HG02798 (cell line): ENCODE results near the gene POLA1.
"Not testable (repeated sequence)": the region's sequence is repeated elsewhere in the genome, so short reads cannot be mapped to it uniquely, and the experiment has no call there.

Experiments used
- ATAC-seq: cut with Tn5 transposase; IDR thresholded peaks from one replicate; pipeline ENCODE4 v1.9.1; 2021; ENCODE audit warnings: mild to moderate bottlenecking; ENCODE audit not compliant: unreplicated experiment, poor library complexity

The POLA1 gene

DNA sequence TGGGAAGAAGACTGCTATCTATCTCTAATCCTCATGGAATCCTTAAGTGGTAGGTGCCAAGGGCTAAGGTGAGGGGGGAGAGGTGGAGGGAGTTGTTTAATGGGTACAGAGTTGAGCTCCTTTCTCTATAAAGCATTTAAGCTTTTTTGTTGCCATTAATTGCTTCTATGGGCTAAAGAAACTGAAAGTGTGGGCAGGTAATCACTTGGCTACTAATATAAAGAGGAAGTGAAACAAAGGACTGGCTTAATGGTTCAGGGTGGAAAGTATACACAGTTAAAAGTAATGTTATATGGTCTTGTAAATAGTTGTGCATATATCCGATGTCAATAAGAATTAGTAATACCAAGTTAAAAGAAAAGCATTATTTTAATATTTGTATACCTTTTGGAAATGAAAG is 83.9 kb downstream of the POLA1 start:
- peak; percentile 98 for ATAC-seq

DNA sequence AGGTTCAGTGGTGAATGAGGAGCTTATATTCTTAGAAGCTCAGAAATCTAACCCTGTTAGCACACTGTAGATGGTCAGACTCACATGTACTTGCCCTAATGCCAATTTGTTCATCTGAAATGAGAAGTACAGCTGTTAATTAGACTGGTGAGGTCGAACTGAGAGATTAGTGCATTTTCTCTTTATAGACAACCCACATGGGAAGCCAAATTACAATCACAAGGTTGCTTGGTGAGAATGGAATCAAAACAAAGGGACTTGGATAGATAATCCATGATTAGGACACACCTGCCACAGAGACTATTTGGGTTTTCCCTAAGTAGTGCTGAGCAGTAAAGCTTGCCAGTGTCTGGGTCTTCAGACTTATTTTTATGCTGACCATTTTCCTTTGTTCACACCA is 88.3 kb downstream of the POLA1 start:
- no peak for ATAC-seq

- ATAC-seq = no peak
Observed at GRCh38 chrX:24789047-24789446, 95.3 kb downstream of the POLA1 start.

GRCh38 chrX:24790166-24790565 is 96.4 kb downstream of the POLA1 start:
- no peak for ATAC-seq

DNA sequence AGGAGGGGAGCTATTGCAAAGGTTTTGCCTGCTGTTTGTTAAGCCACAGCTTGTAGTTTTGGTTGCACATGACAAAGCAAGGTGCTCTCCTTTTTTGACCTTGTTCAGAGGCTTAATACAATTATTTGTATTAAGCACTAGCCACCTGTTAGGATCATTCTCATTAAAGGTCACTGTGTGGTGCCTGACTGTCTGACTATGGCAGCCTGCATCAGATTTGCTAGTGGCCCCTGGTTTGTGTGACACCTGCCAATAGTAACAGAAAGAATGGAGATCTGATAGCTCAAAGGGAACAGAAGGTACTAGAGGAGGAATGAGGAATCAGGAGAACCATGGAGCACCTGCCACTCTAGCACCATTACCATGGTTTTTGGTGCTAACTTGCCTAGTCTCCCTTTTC is 102.5 kb downstream of the POLA1 start:
- no peak for ATAC-seq

- ATAC-seq = no peak
Observed at GRCh38 chrX:24799078-24799477, 105.4 kb downstream of the POLA1 start.

GRCh38 chrX:24799565-24799964 is 105.8 kb downstream of the POLA1 start:
- no peak for ATAC-seq

DNA sequence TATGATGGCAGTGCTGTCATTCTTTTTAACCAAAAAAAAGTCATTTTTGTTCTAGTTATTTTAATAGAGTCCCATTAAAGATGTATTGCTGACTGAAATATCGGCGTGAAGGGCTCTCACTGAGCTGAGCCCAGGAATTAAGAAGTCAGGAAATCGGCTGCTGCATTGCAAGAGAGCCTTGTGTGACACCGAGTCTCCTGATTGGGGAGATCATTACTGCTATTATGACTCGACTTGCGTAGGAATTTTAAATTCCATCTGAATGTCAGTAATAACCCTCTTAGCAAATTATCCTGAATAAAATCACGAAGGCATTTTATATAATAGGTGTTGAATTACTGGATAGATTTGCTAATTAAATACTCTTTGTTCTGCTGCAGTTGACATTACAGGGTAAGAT is 111.5 kb downstream of the POLA1 start:
- ATAC-seq = no peak

- not testable (repeated sequence) for ATAC-seq
Observed at GRCh38 chrX:24819807-24820206, 126.1 kb downstream of the POLA1 start.

DNA sequence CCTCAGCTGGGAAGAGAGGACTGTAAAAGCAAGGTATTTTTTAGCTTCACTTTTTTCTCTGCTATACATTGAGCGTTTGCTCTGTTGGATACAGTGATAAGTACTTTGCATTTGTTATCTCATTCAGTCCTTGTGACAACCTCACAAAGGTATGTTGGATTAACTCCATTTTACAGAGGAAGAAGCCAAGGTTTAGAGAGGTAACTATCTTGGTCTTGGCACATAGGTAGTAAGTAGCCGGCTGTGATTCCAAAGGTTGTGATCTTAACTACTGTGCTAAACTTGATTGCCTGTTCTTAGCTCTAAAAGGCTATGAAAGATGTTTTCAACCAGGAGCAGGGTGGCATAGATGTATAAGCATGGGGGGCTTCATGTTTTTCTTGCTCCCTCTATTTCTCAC is 134.4 kb downstream of the POLA1 start:
- ATAC-seq = no peak

- no peak for ATAC-seq
Observed at GRCh38 chrX:24828600-24828999, 134.9 kb downstream of the POLA1 start.

- no peak for ATAC-seq
Observed at GRCh38 chrX:24833695-24834094, 140.0 kb downstream of the POLA1 start.

GRCh38 chrX:24837966-24838365 is 144.2 kb downstream of the POLA1 start:
- ATAC-seq = no peak

DNA sequence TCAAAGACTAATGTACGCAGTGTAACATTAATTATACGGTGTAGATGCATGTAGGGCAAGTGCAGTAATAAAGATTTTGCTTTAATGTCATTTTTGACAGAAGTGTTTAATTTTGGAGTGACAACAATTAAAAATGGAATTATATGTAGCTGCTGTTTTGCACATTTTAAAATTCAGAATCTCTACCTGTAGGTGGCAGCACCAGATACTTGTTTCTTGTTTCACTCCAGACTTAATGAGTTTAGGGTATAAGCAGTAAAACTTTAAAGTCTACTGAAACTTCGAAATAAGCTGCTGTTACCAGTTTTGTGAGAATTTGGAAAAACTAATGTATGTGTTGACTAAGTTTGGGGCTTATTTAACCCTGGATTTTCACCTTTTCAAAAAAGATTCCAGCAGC is 144.9 kb downstream of the POLA1 start:
- no peak for ATAC-seq

DNA sequence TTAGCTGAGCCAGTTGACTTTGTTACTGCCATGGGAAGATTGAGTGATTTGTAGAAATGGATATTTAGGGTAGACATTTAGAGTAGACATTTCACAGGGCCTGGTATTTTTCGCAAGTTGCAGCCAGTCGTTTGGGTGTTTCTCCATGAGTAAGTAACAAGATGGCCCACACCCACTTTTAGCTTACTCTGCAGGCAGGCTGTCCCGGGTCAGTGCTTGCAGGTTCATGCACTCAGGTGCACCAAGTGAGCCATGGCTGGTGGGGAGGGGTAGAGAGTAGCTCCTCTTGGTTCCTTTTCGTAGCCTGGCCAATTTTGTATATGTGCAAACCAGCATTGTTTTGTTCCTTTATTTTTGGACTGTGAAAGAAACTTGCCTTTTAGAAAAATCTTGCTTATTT is 145.6 kb downstream of the POLA1 start:
- ATAC-seq = no peak

DNA sequence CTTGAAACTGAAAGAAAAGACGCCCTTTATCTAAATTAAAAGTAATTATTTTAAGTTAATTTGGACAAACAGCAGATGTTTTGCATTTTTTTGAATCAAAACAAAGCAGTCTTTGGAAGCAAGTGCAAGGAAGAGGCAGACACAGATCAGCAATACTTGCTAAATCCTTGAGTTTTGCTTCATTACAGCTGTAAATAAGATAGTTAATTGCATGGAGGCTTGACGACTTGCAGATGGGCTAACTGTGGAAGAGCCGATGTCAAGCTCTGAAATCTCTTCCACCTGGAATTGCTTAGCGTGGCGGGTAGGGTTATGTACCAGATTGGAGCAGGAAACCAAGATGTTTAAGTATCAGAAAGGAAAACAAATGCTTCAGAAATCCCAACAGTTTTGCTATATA is 148.8 kb downstream of the POLA1 start:
- ATAC-seq = no peak

DNA sequence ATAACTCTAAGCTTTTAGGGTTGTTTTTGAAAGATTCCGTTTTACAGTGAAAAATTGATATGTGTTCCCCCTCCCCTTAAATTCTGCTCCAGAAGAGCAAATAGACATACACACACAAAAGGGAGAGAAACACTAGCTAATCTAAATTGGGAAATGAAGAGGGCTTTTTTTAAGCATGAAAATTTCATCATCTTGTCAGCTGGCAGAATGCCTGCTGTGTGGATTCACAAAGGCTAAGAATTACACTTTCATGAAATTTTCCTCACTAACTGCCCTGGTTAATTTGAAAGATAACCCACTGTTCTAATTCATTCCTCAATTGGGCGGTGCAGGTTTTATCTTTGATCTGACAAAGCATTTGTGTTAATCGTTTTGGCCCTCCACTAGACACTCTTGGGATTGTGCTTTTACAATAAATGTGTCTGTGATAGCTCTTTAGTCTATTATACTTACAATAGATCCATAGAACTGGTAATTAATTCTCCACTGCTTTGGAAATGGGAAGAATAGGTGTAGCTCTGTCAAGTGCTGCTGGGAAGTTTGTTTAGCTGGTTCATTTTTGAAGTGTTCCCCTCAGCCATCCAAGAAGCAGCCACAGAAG is 152.9 kb downstream of the POLA1 start:
- no peak for ATAC-seq

- no peak for ATAC-seq
Observed at GRCh38 chrX:24851289-24851688, 157.6 kb downstream of the POLA1 start.

DNA sequence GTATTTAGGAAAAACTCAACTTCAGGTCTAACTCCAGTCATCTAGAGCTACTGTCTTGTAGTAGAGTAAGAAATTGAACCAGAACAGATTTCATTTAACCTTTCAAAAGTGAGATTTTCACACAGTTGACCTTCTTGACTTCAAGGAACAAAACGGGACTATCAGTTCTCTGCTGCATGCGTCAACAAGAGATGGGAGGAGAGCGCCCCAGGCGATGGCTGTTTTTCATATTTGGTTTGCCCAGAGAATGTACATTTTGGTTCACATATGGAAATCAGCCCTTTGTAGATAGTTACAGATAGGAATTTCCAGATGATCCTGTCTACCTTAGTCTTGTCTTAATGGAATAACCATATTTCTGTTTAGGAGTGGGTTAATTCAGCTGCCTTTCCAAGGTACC is 158.1 kb downstream of the POLA1 start:
- no peak for ATAC-seq

DNA sequence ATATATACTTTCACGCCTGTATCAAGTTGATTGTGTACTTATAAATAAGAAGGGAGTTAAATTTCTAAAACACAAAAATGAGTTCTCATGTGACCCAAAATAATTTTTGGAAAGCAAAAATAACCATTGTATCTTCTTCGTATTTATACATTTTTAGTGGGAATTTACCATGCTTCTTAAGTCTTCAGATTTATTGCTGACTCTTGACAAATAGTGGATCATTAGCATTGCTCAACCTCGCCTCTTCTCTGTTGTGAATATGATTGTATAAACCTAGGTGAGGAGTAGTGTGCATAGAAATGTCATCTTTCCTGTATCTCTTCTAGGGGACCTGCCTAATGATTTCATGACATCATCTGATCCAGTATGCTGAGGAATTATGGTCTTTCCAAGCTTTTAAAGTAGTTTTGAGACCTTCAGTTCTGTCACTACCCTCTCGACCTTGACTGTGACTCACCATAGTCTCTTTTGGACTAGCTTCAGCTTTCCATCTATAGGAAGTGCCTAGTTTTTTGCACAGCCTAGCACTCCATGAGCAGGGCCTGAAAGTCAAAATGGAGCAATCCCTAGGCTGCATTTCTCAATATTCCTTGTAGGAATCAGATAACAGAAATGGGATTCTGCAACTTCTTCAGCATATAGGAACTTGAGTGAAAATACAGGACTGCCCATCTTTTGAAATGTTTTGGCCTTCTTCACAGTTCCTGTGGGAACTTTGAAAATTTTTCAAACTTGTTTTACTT is 164.5 kb downstream of the POLA1 start:
- ATAC-seq = no peak

GRCh38 chrX:24859211-24859841 is 165.6 kb downstream of the POLA1 start:
- ATAC-seq = no peak

- no peak for ATAC-seq
Observed at GRCh38 chrX:24860140-24860539, 166.4 kb downstream of the POLA1 start.
